PC-9 (cell line): Measurements from ENCODE around the gene VDAC2.

Source experiments
- EZH2 ChIP-seq: fragments of 200-600 bp; sonication (generic); IDR thresholded peaks from 2 replicates; pipeline ENCODE4 v1.8.0; 2017; ENCODE audit warnings: antibody characterized with exemption, low read depth
- TF ChIP-seq, protein P1 (sequence below): fragments of 200-600 bp; sonication (generic); conservative IDR thresholded peaks from 2 replicates; pipeline ENCODE4 v1.6.1; 2017; ENCODE audit warnings: mixed run types, antibody characterized with exemption, mild to moderate bottlenecking, moderate library complexity

GRCh38 chr10:75228834-75229233 lies 18.2 kb downstream of the VDAC2 start:
- no peak for TF ChIP-seq EZH2
- TF ChIP-seq, protein P1, sequence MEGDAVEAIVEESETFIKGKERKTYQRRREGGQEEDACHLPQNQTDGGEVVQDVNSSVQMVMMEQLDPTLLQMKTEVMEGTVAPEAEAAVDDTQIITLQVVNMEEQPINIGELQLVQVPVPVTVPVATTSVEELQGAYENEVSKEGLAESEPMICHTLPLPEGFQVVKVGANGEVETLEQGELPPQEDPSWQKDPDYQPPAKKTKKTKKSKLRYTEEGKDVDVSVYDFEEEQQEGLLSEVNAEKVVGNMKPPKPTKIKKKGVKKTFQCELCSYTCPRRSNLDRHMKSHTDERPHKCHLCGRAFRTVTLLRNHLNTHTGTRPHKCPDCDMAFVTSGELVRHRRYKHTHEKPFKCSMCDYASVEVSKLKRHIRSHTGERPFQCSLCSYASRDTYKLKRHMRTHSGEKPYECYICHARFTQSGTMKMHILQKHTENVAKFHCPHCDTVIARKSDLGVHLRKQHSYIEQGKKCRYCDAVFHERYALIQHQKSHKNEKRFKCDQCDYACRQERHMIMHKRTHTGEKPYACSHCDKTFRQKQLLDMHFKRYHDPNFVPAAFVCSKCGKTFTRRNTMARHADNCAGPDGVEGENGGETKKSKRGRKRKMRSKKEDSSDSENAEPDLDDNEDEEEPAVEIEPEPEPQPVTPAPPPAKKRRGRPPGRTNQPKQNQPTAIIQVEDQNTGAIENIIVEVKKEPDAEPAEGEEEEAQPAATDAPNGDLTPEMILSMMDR: no peak
